ENCODE results near the gene JARID2. TPM values are rescaled to one million over a fixed set of nuclear protein-coding genes. Genes with fewer than 3 reads are reported as not detected.

The JARID2 gene
- total and polyA plus RNA-seq, 9 of the 15 experiments (the other 6 are each of a cell fraction or from before 2014, with no cell fraction given), result 5.0 to 29.0 (median 15.6) TPM

- DNase-seq (ENCODE audit: extremely low read depth in 1 of 4, low spot score in 3 of 4) (no peak), FAIRE-seq (no peak), ATAC-seq (no peak)
- Histone ChIP-seq H3K4me2 (ENCODE audit: insufficient read depth, low read length) (no peak overlapping the region), H3K36me3 (ENCODE audit: control insufficient read depth, insufficient read depth, low read length) (no peaks in the 10 kb centered on the region), H3K27ac (ENCODE audit: extremely low read depth, low read depth, low read length) (no peak overlapping the region; the same call in 2 of the 3 replicates), H3K27me3 (ENCODE audit: control insufficient read depth in 2 of 2, insufficient read depth in 2 of 2, low read length in 2 of 2) (no peaks in the 10 kb centered on the region), H3K9me3 (replicated peaks; ENCODE audit: control insufficient read depth, insufficient read depth, low read depth, low read length) (no peaks in the 10 kb centered on the region), H3K79me2 (ENCODE audit: control insufficient read depth, insufficient read depth, low read length) (peaks cover 98% of the 10 kb centered on the region), H2AFZ (ENCODE audit: low read depth, low read length) (no peak overlapping the region), H4K20me1 (replicated peaks; ENCODE audit: control insufficient read depth, insufficient read depth, low read length) (peaks cover 45% of the 10 kb centered on the region), H3K9me1 (ENCODE audit: control insufficient read depth, insufficient read depth, low read length) (no peaks in the 10 kb centered on the region), H3K4me1 (replicated peaks in 1 of 2; ENCODE audit: control insufficient read depth in 2 of 2, insufficient read depth in 2 of 2, low read length in 2 of 2) (peaks cover 17 to 67% of the 10 kb centered on the region in 2 experiments; a peak in 4 of 5 replicates), H3K9ac (ENCODE audit: insufficient read depth in 1 of 2, low read depth in 2 of 2, low read length in 2 of 2) (no peak overlapping the region), H3K4me3 (no peak overlapping the region)
- POLR2A ChIA-PET, result interaction anchor here (1.0 to 1.3 kb wide), 2 partner anchors 9 to 11 kb away, joined by 5 read pairs; no protein-coding TSS in a partner anchor
- 76% methylated on average over 9 of the region's 9 CpGs for WGBS (ENCODE audit: insufficient coverage, low coverage, missing lambda C conversion rate)
- in situ Hi-C loops (cut with MboI) (no loop called here), intact Hi-C loops (cut with micrococcal nuclease) (no loop called here)
- no TSS peak for BruUV-seq (replicated peaks)
- CTCF ChIA-PET (ENCODE audit: low intra/inter-chr PET ratio), result interaction anchor here (0.6 kb wide), 1 partner anchor 842 kb away, joined by 3 read pairs; no protein-coding TSS in a partner anchor
- TF ChIP-seq MEF2A (IDR thresholded peaks at IDR 0.05; ENCODE audit: control insufficient read depth, low read depth, low read length) (no peak), SMAD1 (IDR thresholded peaks at IDR 0.05; ENCODE audit: low read depth, low read length, partially characterized antibody) (no peak), C11orf30 (IDR thresholded peaks at IDR 0.05; ENCODE audit: low read depth) (no peak), ZNF274 (IDR thresholded peaks at IDR 0.05; ENCODE audit: borderline replicate concordance, low read depth, low read length) (no peak), MBD2 (IDR thresholded peaks at IDR 0.05; ENCODE audit: borderline replicate concordance, low read depth) (no peak), MAFK (IDR thresholded peaks at IDR 0.05; ENCODE audit: low read length) (no peak), ZBTB40 (IDR thresholded peaks at IDR 0.05) (no peak), ZBTB40 (CRISPR knock-in tag; IDR thresholded peaks at IDR 0.05) (no peak), ZNF134 (CRISPR knock-in tag; conservative IDR thresholded peaks at IDR 0.05) (no peak), E2F4 (CRISPR knock-in tag; IDR thresholded peaks at IDR 0.05; ENCODE audit: low read depth) (no peak), SMARCA4 (IDR thresholded peaks at IDR 0.05) (no peak), THAP7 (CRISPR knock-in tag; IDR thresholded peaks at IDR 0.05) (no peak), ZNF75A (CRISPR knock-in tag; IDR thresholded peaks at IDR 0.05) (no peak)
Measured at GRCh38 chr6:15402406-15403045, 156.7 kb downstream of the JARID2 start.

Data from K562 (cell line).